SK-N-SH treated with all-trans-retinoic acid at 6 μM for 48 hours (cell line): Measurements from ENCODE around the gene SCRT2.

Experiments used
- TSHZ2 ChIP-seq: fragments of 250-450 bp; sonication (Bioruptor Pico); IDR thresholded peaks from 2 replicates; pipeline ENCODE4 v1.5.0; 2020; ENCODE audit warnings: mild to moderate bottlenecking, moderate library complexity
- ZNF565 ChIP-seq: fragments of 450-650 bp; formaldehyde crosslinking; conservative IDR thresholded peaks from 2 replicates; pipeline ENCODE4 v1.5.0; 2020; ENCODE audit warnings: low read depth, mild to moderate bottlenecking, moderate library complexity
- ZNF8 ChIP-seq: fragments of 450-650 bp; formaldehyde crosslinking; IDR thresholded peaks from 2 replicates; pipeline ENCODE4 v1.5.0; 2020; ENCODE audit warnings: mild to moderate bottlenecking, moderate library complexity

- no peak for TF ChIP-seq ZNF8 (CRISPR knock-in tag)
- TF ChIP-seq TSHZ2 (CRISPR knock-in tag) = no peak
- no peak for TF ChIP-seq ZNF565 (CRISPR knock-in tag)
Measured at GRCh38 chr20:675033-675452, 559 bp downstream of the SCRT2 start.
